Activated T-cell treated with anti-CD3 and anti-CD28 coated beads, Interleukin-2, amount 50 U/mL, for 24 hours (primary cell): Measurements from ENCODE around the gene LRRC45.

Experiments used
- DNase-seq: peaks from one replicate; pipeline ENCODE4 v3.0.0-alpha.2; 2020
- H3K27ac Mint-ChIP-seq: 2 replicates; pipeline ENCODE4 v1.8.0; 2020; ENCODE audit warnings: mild to moderate bottlenecking, mixed read lengths
- H3K27me3 Mint-ChIP-seq: 2 replicates; pipeline ENCODE4 v1.8.0; 2020; ENCODE audit warnings: mixed read lengths
- H3K36me3 Mint-ChIP-seq: 2 replicates; pipeline ENCODE4 v1.8.0; 2020; ENCODE audit warnings: low read depth, mixed read lengths
- H3K4me1 Mint-ChIP-seq: 2 replicates; pipeline ENCODE4 v1.8.0; 2020; ENCODE audit warnings: low read depth, mixed read lengths
- H3K4me3 Mint-ChIP-seq: 2 replicates; pipeline ENCODE4 v1.8.0; 2020; ENCODE audit warnings: mild to moderate bottlenecking, moderate library complexity, mixed read lengths
- H3K9me3 Mint-ChIP-seq: 2 replicates; pipeline ENCODE4 v1.8.0; 2020; ENCODE audit warnings: mixed read lengths

The LRRC45 gene

GRCh38 chr17:82029391-82029790, 6.3 kb downstream of the LRRC45 start:
- H3K4me3 Mint-ChIP-seq: no peak overlapping the region
- H3K27me3 Mint-ChIP-seq: no peaks in the 10 kb centered on the region
- H3K27ac Mint-ChIP-seq: peak overlapping the region; percentile 16
- H3K9me3 Mint-ChIP-seq: no peaks in the 10 kb centered on the region
- peaks cover 11% of the 10 kb centered on the region for H3K4me1 Mint-ChIP-seq
- H3K36me3 Mint-ChIP-seq: peaks cover 34% of the 10 kb centered on the region
- no peak for DNase-seq

GRCh38 chr17:82029990-82030469, 6.9 kb downstream of the LRRC45 start:
- H3K27ac Mint-ChIP-seq: no peak overlapping the region
- no peak overlapping the region for H3K4me3 Mint-ChIP-seq
- H3K9me3 Mint-ChIP-seq: no peaks in the 10 kb centered on the region
- H3K36me3 Mint-ChIP-seq: peaks cover 38% of the 10 kb centered on the region
- no peaks in the 10 kb centered on the region for H3K27me3 Mint-ChIP-seq
- peaks cover 11% of the 10 kb centered on the region for H3K4me1 Mint-ChIP-seq
- DNase-seq: no peak

DNA sequence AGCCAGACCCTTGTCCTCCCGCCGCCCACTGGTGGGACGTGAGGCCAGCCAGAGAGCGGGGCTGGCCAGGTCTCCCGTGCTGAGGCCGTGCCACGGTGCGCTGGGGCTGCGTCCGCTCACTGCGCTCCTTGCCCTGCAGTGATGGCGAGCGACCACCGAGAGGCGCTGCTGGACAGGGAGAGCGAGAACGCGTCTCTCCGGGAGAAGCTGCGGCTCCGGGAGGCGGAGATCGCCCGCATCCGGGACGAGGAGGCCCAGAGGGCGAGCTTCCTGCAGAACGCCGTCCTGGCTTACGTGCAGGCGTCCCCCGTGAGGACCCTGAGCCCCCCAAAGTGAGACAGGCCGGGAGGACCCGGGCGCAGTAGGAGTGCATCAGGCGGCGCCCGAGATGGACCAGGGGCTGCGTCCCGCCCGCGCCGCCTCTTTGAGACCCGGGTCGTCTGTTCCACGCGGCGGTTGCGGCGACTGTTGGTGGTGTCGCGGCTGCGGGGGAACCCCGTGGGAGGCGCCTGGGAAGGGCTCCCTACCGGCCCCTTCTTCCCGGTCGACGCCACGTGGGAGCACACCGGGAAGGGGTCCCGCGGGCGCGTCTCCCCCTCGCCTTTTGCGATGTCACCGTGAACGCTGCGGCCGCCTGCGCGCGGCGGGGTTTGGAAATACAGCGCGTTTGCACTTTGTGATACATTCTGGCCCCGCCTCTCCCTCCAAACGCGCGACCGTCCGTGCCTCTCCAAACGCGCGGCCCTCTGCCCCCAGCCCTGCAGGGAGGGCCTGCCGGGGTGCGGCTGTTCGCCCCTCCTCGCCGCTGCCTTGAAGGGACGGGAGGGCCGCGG, 7.6 kb downstream of the LRRC45 start:
- H3K4me3 Mint-ChIP-seq: peak overlapping the region; percentile 74
- H3K4me1 Mint-ChIP-seq: peaks cover 18% of the 10 kb centered on the region
- peak overlapping the region; percentile 74 for H3K27ac Mint-ChIP-seq
- no peaks in the 10 kb centered on the region for H3K27me3 Mint-ChIP-seq
- no peaks in the 10 kb centered on the region for H3K9me3 Mint-ChIP-seq
- peak; percentile 87 for DNase-seq
- peaks cover 42% of the 10 kb centered on the region for H3K36me3 Mint-ChIP-seq

- Mint-ChIP-seq H3K27ac (peak within 1 kb of the TSS; percentile 74), H3K4me3 (peak within 1 kb of the TSS; percentile 74)
- DNase-seq: peak; percentile 54
Measured at GRCh38 chr17:82031303-82031884, 8.3 kb downstream of the LRRC45 start, which contains the start of gene RAC3. RAC3 (plus strand) TSS chr17:82031678; CDS start chr17:82031762, 84 bp downstream.

GRCh38 chr17:82031885-82032627, 9.0 kb downstream of the LRRC45 start:
- Mint-ChIP-seq H3K27ac (no peak overlapping the region), H3K9me3 (no peaks in the 10 kb centered on the region), H3K4me3 (peak overlapping the region; percentile 68), H3K27me3 (no peaks in the 10 kb centered on the region), H3K4me1 (peaks cover 26% of the 10 kb centered on the region), H3K36me3 (peaks cover 41% of the 10 kb centered on the region)
- DNase-seq: peak; percentile 66

More at GRCh38 chr17:82031303-82031884, 8.3 kb downstream of the LRRC45 start, which contains the start of gene RAC3:
- H3K4me1 Mint-ChIP-seq: peaks cover 24% of the 10 kb centered on the region
- H3K36me3 Mint-ChIP-seq: peaks cover 40% of the 10 kb centered on the region
- H3K9me3 Mint-ChIP-seq: no peaks in the 10 kb centered on the region
- no peaks in the 10 kb centered on the region for H3K27me3 Mint-ChIP-seq

- no peaks in the 10 kb centered on the region for H3K9me3 Mint-ChIP-seq
- no peak overlapping the region for H3K27ac Mint-ChIP-seq
- H3K27me3 Mint-ChIP-seq: no peaks in the 10 kb centered on the region
- no peak overlapping the region for H3K4me3 Mint-ChIP-seq
- DNase-seq: no peak
- H3K36me3 Mint-ChIP-seq: peaks cover 31% of the 10 kb centered on the region
- peaks cover 33% of the 10 kb centered on the region for H3K4me1 Mint-ChIP-seq
Measured at GRCh38 chr17:82033359-82034085, 10.4 kb downstream of the LRRC45 start.

DNA sequence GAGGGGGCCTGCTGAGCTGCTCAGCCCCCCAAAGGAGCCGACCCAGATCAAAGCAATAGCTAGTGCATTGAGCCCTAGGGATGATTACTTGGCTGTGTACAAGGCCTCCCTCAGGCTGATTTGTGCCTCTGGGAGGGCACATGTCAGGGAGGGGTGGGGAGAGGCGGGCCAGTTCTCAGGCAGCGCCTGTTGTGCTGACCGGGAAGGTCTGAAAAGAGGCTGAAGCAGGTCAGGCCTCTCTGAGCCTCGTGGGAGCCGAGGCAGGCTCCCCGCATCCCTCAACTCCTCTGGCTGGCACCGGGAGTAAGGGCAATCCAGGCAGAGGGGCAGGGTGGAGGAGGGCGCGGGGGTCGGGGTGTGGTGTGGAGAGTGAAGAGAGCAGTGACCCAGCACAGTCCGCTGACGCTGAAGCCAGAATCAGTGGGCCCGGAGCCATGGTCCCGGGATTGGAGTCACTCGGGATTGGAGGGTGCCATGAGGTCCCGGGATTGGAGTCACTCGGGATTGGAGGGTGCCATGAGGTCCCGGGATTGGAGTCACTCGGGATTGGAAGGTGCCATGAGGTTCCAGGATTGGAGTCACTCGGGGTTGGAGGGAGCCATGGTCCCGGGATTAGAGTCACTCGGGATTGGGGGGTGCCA, 11.4 kb downstream of the LRRC45 start:
- Mint-ChIP-seq H3K27ac (no peak overlapping the region), H3K36me3 (peaks cover 25% of the 10 kb centered on the region), H3K4me1 (peaks cover 36% of the 10 kb centered on the region), H3K9me3 (no peaks in the 10 kb centered on the region), H3K4me3 (no peak overlapping the region), H3K27me3 (no peaks in the 10 kb centered on the region)
- no peak for DNase-seq

DNA sequence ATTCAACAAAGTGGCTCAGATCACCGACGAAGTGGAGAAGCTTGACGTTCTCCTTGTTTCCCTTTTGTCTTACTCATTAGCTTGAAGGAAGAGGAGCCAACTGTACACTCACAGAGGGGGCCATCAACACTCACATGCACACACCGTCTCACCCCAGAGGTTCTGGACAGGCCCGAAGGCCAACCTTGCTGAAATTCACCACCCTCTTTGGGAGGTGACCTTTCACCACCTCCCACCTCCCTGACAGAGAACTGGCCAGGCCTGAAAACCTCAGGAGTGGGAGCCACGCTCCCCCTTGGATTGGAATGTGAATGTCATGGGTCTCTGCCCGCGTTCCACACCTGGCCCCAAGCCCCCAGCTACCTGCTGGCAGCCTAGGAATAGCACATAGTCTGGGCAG, 12.4 kb downstream of the LRRC45 start:
- Mint-ChIP-seq H3K27me3 (no peaks in the 10 kb centered on the region), H3K4me1 (peaks cover 30% of the 10 kb centered on the region), H3K36me3 (peaks cover 22% of the 10 kb centered on the region), H3K27ac (no peak overlapping the region), H3K4me3 (peak overlapping the region; percentile 83), H3K9me3 (no peaks in the 10 kb centered on the region)
- no peak for DNase-seq

- H3K4me1 Mint-ChIP-seq: peaks cover 29% of the 10 kb centered on the region
- H3K27me3 Mint-ChIP-seq: no peaks in the 10 kb centered on the region
- DNase-seq: no peak
- H3K4me3 Mint-ChIP-seq: peak overlapping the region; percentile 83
- H3K36me3 Mint-ChIP-seq: peaks cover 22% of the 10 kb centered on the region
- H3K9me3 Mint-ChIP-seq: no peaks in the 10 kb centered on the region
- H3K27ac Mint-ChIP-seq: peak overlapping the region; percentile 52
Measured at GRCh38 chr17:82035956-82036633, 13.0 kb downstream of the LRRC45 start.

DNA sequence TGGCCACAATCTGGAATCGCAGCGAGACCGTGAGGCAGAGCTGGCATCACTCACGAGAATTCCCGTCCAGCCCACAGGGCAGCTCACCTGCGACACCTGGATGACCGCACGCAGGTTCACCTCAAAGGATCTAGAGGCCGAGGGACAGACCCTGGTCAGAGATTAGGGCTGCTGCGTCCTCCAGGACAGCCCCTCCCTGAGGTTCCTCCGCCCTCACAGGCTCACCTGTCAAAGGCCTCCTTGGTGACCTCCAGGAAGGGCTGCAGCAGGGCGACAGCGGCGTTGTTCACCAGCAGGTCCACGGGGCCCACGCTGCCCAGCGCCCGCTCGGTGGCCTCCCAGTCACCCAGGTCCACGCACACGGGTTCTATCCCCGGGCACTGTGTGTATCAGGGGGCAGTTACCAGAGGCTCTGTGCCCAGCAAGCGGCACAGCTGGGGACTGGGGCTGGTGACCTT, 13.6 kb downstream of the LRRC45 start:
- H3K4me1 Mint-ChIP-seq: peaks cover 29% of the 10 kb centered on the region
- no peaks in the 10 kb centered on the region for H3K9me3 Mint-ChIP-seq
- H3K36me3 Mint-ChIP-seq: peaks cover 22% of the 10 kb centered on the region
- no peaks in the 10 kb centered on the region for H3K27me3 Mint-ChIP-seq
- H3K27ac Mint-ChIP-seq: peak overlapping the region; percentile 52
- DNase-seq: no peak
- H3K4me3 Mint-ChIP-seq: peak overlapping the region; percentile 83

DNA sequence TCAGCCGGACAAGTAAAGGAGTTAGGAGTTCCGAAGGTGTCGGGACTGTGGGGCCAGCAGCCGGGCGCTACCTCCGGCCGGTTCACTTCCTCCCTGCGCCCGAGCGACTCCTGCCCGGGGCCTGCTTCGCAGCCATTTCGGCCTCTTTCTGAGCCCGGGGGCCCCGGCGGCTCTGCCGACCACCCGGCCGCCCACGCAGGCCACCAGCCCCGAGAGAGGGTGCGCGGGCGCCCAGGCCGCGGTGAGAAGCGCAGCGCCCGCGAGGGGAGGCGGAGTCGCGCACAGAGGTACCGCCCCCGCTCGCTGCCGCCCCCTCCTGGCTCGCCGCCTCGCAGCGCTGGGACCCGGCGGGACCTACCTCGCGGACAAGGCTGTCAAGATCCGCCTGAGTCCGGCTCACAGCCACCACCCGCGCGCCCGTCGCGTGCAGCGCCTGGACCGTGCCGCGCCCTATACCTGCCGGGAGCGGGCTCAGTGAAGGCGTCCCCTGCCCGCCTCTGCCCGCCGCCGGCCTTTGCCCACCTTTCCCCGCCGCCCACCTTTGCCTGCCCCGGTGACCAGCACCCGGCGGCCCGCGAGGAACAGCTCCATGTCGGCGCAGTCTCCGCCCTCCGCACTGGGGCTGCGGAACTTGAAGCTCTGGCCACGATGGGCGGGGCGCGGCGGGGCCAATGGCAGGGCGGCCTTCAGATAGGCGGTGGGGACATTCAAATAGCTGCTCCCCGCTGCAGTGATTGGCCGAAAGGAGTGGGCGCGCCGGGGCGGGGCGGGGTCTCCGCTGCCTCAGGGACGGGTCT, 14.2 kb downstream of the LRRC45 start, which contains the start of gene DCXR:
Gene DCXR, minus strand, starts transcription at position 606 of the 797 bp plus-strand sequence. Its CDS starts 15 bp downstream, at position 591.
- H3K27me3 Mint-ChIP-seq: no peaks in the 10 kb centered on the region
- peak; percentile 95 for DNase-seq
- peaks cover 29% of the 10 kb centered on the region for H3K4me1 Mint-ChIP-seq
- peak within 1 kb of the TSS; percentile 83 for H3K4me3 Mint-ChIP-seq
- H3K9me3 Mint-ChIP-seq: no peaks in the 10 kb centered on the region
- H3K36me3 Mint-ChIP-seq: peaks cover 22% of the 10 kb centered on the region
- peak within 1 kb of the TSS; percentile 94 for H3K27ac Mint-ChIP-seq

DNA sequence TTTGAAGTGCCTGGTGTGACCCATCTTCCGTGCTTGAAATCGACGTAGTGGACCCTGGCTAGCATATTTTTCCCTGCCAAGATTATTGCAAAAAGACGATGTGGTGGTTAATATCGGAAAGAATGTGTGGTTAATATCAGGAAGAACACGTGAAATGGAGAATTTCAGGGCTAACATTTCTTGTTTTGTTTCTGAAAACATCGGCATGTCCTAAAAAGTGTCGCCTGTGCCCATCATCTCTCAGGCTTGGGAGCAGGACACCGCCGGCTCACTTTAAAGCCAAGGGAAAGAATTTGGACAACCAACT, 14.7 kb downstream of the LRRC45 start:
- Mint-ChIP-seq H3K4me1 (peaks cover 28% of the 10 kb centered on the region), H3K9me3 (no peaks in the 10 kb centered on the region), H3K36me3 (peaks cover 22% of the 10 kb centered on the region), H3K27me3 (no peaks in the 10 kb centered on the region), H3K4me3 (peak overlapping the region; percentile 83), H3K27ac (peak overlapping the region; percentile 94)
- DNase-seq: no peak
